Naive thymus-derived CD4-positive, alpha-beta T cell (primary cell): Measurements from ENCODE around the gene THBS2. TPM values are rescaled to one million over a fixed set of nuclear protein-coding genes. Genes with fewer than 3 reads are reported as not detected.
A peak's percentile ranks its signal among the peaks of the same experiment; 100 is the strongest.

Experiments
- ATAC-seq: fragments of 150-1000 bp; cut with Tn5 transposase; 2 replicates; pipeline ENCODE4 v1.10.0; 2021; ENCODE audit warnings: mild to moderate bottlenecking, moderate library complexity
- CTCF ChIA-PET: fragments of 350-600 bp; sonication (Branson Sonifier 250); formaldehyde crosslinking; loops from one replicate; lab custom pipeline; 2021; ENCODE audit warnings: antibody characterized with exemption; lab: Charles Lee
- POLR2A ChIA-PET: fragments of 350-600 bp; sonication (Branson Sonifier 250); formaldehyde crosslinking; loops from one replicate; lab custom pipeline; 2021; ENCODE audit warnings: antibody characterized with exemption, inconsistent platforms; lab: Charles Lee
- DNase-seq, 9 donors: peaks; one replicate each; pipeline versions ENCODE4 v3.0.0 to v3.0.0-alpha.2; 2020 to 2022; ENCODE audit warnings: mixed read lengths in 1 of 9
- H3K27ac ChIP-seq: one replicate; pipeline ENCODE4 v1.7.0; 2013; ENCODE audit warnings: mild to moderate bottlenecking, low read depth, low read length, moderate library complexity
- H3K27me3 ChIP-seq, 2 donors: one replicate each; pipeline ENCODE4 v1.7.0; 2013; ENCODE audit warnings: low read length in 2 of 2, mild to moderate bottlenecking in 2 of 2, moderate library complexity in 2 of 2; ENCODE audit not compliant: control insufficient read depth in 2 of 2, insufficient read depth in 2 of 2
- H3K36me3 ChIP-seq, 3 experiments: 1 replicate in 2 of 3; 2 replicates in 1 of 3; pipeline ENCODE4 v1.7.0; 2013; ENCODE audit warnings: low read length in 3 of 3, mild to moderate bottlenecking in 3 of 3, moderate library complexity in 1 of 3; ENCODE audit not compliant: insufficient read depth in 3 of 3, control insufficient read depth in 2 of 3
- H3K4me1 ChIP-seq, 2 donors: one replicate each; pipeline ENCODE4 v1.7.0; 2013; ENCODE audit warnings: low read length in 2 of 2, mild to moderate bottlenecking in 2 of 2, moderate library complexity in 1 of 2; ENCODE audit not compliant: control insufficient read depth in 2 of 2, insufficient read depth in 2 of 2
- H3K4me3 ChIP-seq: 2 replicates; pipeline ENCODE4 v1.7.0; 2013; ENCODE audit warnings: mild to moderate bottlenecking, low read length
- H3K9me3 ChIP-seq, 3 experiments: 1 replicate in 2 of 3; 2 replicates in 1 of 3; pipeline ENCODE4 v1.7.0; 2013; ENCODE audit warnings: low read length in 3 of 3; ENCODE audit not compliant: control insufficient read depth in 2 of 3
- H3K27ac Mint-ChIP-seq, 9 donors: one replicate each; pipeline ENCODE4 v1.8.0; 2020 to 2022; ENCODE audit warnings: mixed read lengths in 9 of 9, mild to moderate bottlenecking in 8 of 9, moderate library complexity in 5 of 9, inconsistent platforms in 2 of 9
- H3K27me3 Mint-ChIP-seq, 5 donors: one replicate each; pipeline ENCODE4 v1.8.0; 2021 to 2022; ENCODE audit warnings: mixed read lengths in 5 of 5, mild to moderate bottlenecking in 1 of 5
- H3K36me3 Mint-ChIP-seq, 5 donors: one replicate each; pipeline ENCODE4 v1.8.0; 2020 to 2022; ENCODE audit warnings: mixed read lengths in 5 of 5, mild to moderate bottlenecking in 3 of 5, inconsistent platforms in 1 of 5
- H3K4me1 Mint-ChIP-seq, 7 donors: one replicate each; pipeline ENCODE4 v1.8.0; 2020 to 2022; ENCODE audit warnings: mixed read lengths in 7 of 7, mild to moderate bottlenecking in 3 of 7, inconsistent platforms in 1 of 7
- H3K4me3 Mint-ChIP-seq, 10 donors: one replicate each; pipeline ENCODE4 v1.8.0; 2020 to 2022; ENCODE audit warnings: mild to moderate bottlenecking in 10 of 10, mixed read lengths in 10 of 10, moderate library complexity in 6 of 10, inconsistent platforms in 2 of 10
- H3K9me3 Mint-ChIP-seq, 11 donors: one replicate each; pipeline ENCODE4 v1.8.0; 2020 to 2022; ENCODE audit warnings: mixed read lengths in 11 of 11, mild to moderate bottlenecking in 4 of 11, inconsistent platforms in 1 of 11, moderate library complexity in 1 of 11
- intact Hi-C, 2 donors: fragments of 100-400 bp; cut with micrococcal nuclease; formaldehyde crosslinking; loops; one replicate each; pipeline ENCODE4 v1.15.1; 2023
- polyA plus RNA-seq, 2 donors: library from polyadenylated mRNA; unstranded; fragments of 300-500 nt; fragmentation: Illumina TruSeq; gene quantifications; one replicate each; pipeline ENCODE4 v1.2.3, GENCODE V29; 2021
- total RNA-seq, 6 experiments: library from RNA in 5 of 6; stranded (reverse) in 5 of 6; gene quantifications; 1 replicate in 5 of 6; 2 replicates in 1 of 6; pipeline ENCODE4 v1.2.3 and lab custom pipeline; 2021 to 2026

The THBS2 gene
- total and polyA plus RNA-seq, 7 experiments from 2014 or later, result 0.08 TPM; not detected in 6

- ChIA-PET POLR2A (no interaction called here), CTCF (no interaction called here)
- no peak overlapping the region for H3K4me3 Mint-ChIP-seq
- H3K27me3 ChIP-seq, result no peaks in the 10 kb centered on the region
- ATAC-seq (no peak), DNase-seq (no peak)
- peaks cover 0 to 3% (median 0%) of the 10 kb centered on the region in 5 donors for H3K36me3 Mint-ChIP-seq
- H3K27ac ChIP-seq, result no peak overlapping the region
- no peaks in the 10 kb centered on the region for H3K36me3 ChIP-seq
- H3K27me3 Mint-ChIP-seq, result peaks cover 0 to 24% (median 13%) of the 10 kb centered on the region in 5 donors
- peaks cover 0 to 2% (median 0%) of the 10 kb centered on the region in 11 donors for H3K9me3 Mint-ChIP-seq
- no peak overlapping the region for H3K4me3 ChIP-seq
- no peaks in the 10 kb centered on the region for H3K4me1 ChIP-seq
- H3K4me1 Mint-ChIP-seq, result no peaks in the 10 kb centered on the region
- peak overlapping the region in 1 of 9 donors; percentile 70 for H3K27ac Mint-ChIP-seq
- intact Hi-C loops, result no loop called here
- no peaks in the 10 kb centered on the region for H3K9me3 ChIP-seq
Measured at GRCh38 chr6:169174516-169175359, 78.9 kb downstream of the THBS2 start.

DNA sequence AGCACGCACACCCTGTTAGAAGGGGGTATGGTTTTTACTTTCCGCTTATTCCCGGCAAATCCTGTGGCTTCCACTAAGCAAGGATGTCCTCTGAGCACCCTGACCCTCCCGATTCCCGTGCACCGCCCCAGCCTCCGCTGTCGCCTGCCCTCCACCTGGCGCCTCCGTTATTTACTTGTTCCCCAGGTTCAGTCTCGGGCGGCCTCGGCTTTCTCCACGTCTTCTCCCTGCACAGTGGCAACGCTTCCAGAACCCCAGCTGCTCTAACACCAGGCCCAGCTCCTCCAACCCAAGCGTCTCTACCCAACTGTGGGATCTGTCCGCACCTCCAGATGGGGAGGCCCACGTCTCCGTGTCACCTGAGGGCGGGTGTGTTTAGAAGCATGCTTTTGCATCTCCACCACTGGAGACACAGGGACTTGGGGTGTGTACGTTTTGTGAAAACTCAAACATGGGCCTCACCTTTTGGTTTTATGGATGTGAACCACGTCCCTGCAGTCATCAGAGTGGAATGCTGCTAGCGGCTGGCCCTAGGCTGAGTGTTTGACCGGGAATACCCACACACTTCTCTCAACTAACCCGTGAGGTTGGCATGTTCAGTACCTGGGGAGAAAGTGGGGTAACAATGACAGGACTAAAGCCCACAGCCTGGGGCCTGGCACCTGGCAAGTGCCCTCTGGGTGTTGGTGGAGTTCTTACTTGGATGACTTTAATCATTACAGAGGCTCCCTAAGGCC is 79.9 kb downstream of the THBS2 start:
- H3K9me3 ChIP-seq, result no peaks in the 10 kb centered on the region
- no peak overlapping the region for H3K27ac Mint-ChIP-seq
- H3K4me3 ChIP-seq, result no peak overlapping the region
- H3K4me1 ChIP-seq, result no peaks in the 10 kb centered on the region
- no peaks in the 10 kb centered on the region for H3K36me3 Mint-ChIP-seq
- ATAC-seq, result no peak
- H3K9me3 Mint-ChIP-seq, result peaks cover 0 to 2% (median 0%) of the 10 kb centered on the region in 11 donors
- no peaks in the 10 kb centered on the region for H3K4me1 Mint-ChIP-seq
- ChIA-PET POLR2A (no interaction called here), CTCF (no interaction called here)
- no peaks in the 10 kb centered on the region for H3K36me3 ChIP-seq
- no peak overlapping the region for H3K4me3 Mint-ChIP-seq
- intact Hi-C loops, result no loop called here
- no peak overlapping the region for H3K27ac ChIP-seq
- no peaks in the 10 kb centered on the region for H3K27me3 ChIP-seq
- peaks cover 0 to 16% (median 9%) of the 10 kb centered on the region in 5 donors for H3K27me3 Mint-ChIP-seq
- no peak for DNase-seq

DNA sequence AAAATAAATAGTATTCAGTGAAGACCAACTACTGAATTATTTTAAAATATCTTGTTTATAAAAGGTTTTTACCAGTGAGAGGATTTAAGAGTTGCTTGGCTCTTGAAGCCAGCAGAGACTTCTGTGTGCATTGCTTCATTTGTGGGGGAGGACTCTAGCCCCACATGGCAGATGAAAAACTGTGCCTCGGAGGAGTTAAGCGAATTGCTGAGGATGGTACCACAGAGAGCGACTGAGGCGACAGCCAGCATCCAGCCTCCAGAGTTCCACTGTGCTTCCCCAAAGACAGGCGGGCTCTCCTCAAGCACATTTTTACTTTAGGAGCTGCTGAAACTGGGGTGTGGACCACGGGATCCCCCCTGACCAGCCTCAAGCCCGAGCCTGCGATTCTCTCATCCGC is 80.7 kb downstream of the THBS2 start:
- POLR2A ChIA-PET, result no interaction called here
- peaks cover 0 to 2% (median 0%) of the 10 kb centered on the region in 11 donors for H3K9me3 Mint-ChIP-seq

DNA sequence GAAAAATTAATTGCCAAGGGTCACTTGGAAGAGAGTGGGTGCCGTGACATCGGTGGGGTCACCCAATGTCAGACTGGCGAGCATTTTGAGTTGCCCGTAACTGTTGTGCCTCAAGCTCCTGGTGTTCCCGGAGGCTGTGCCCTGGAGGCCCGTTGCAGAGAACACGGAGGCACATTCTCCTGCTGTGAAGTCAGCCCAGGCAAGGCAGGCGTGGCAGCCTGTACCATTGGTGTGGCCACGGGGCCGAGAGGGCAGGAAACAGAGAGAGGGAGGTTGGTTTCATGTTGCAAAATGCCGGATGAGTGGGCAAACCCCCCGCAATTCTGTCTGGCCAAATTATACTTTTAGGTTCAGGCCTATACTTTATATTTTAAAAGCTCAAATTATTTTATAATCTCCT is 81.2 kb downstream of the THBS2 start:
- Mint-ChIP-seq H3K9me3 (peaks cover 0 to 2% (median 0%) of the 10 kb centered on the region in 11 donors), H3K4me3 (no peak overlapping the region), H3K27ac (no peak overlapping the region), H3K4me1 (no peaks in the 10 kb centered on the region), H3K27me3 (peaks cover 0 to 12% (median 7%) of the 10 kb centered on the region in 5 donors), H3K36me3 (no peaks in the 10 kb centered on the region)
- Histone ChIP-seq H3K9me3 (no peaks in the 10 kb centered on the region), H3K27ac (no peak overlapping the region), H3K4me3 (no peak overlapping the region), H3K27me3 (no peaks in the 10 kb centered on the region), H3K36me3 (no peaks in the 10 kb centered on the region), H3K4me1 (no peaks in the 10 kb centered on the region)
- POLR2A ChIA-PET, result no interaction called here
- intact Hi-C loops, result no loop called here
- CTCF ChIA-PET, result interaction anchor here (0.7 kb wide), 1 partner anchor 89 kb away, joined by 3 read pairs; no protein-coding TSS in a partner anchor
- no peak for ATAC-seq
- no peak for DNase-seq

More for the DNA sequence above, 80.7 kb downstream of the THBS2 start:
- no peak overlapping the region for H3K27ac Mint-ChIP-seq
- no peaks in the 10 kb centered on the region for H3K36me3 Mint-ChIP-seq
- no peak for ATAC-seq
- CTCF ChIA-PET, result interaction anchor here (0.7 kb wide), 1 partner anchor 90 kb away, joined by 3 read pairs; no protein-coding TSS in a partner anchor
- Histone ChIP-seq H3K36me3 (no peaks in the 10 kb centered on the region), H3K27me3 (no peaks in the 10 kb centered on the region), H3K4me1 (no peaks in the 10 kb centered on the region), H3K27ac (no peak overlapping the region), H3K4me3 (no peak overlapping the region), H3K9me3 (no peaks in the 10 kb centered on the region)
- H3K4me3 Mint-ChIP-seq, result no peak overlapping the region
- H3K4me1 Mint-ChIP-seq, result no peaks in the 10 kb centered on the region
- H3K27me3 Mint-ChIP-seq, result peaks cover 0 to 12% (median 7%) of the 10 kb centered on the region in 5 donors
- intact Hi-C loops, result no loop called here
- DNase-seq, result no peak

DNA sequence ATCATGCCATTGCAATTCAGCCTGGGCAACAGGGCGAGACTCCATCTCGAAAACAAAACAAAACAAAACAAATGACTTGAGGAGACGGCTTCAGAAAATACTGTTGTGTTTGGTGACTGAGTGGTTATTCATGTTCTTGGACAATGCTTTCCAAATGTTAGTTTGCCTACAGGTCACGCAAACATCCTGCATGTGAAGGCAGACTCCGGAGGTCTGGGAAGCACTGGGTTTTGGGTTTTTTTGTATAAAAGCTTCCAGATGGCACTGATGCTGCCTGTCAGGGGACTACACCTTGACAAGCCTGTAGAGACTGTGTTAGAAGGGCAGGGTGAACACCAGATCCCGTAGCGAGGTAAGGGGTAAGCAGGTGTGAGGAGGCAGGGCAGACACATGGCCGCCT is 81.7 kb downstream of the THBS2 start:
- H3K4me3 ChIP-seq, result no peak overlapping the region
- DNase-seq (no peak), ATAC-seq (no peak)
- Mint-ChIP-seq H3K4me3 (no peak overlapping the region), H3K27me3 (peaks cover 0 to 12% (median 6%) of the 10 kb centered on the region in 5 donors), H3K4me1 (no peaks in the 10 kb centered on the region), H3K9me3 (peaks cover 0 to 2% (median 0%) of the 10 kb centered on the region in 11 donors), H3K36me3 (no peaks in the 10 kb centered on the region), H3K27ac (no peak overlapping the region)
- H3K36me3 ChIP-seq, result no peaks in the 10 kb centered on the region
- CTCF ChIA-PET, result no interaction called here
- H3K27me3 ChIP-seq, result no peaks in the 10 kb centered on the region
- H3K9me3 ChIP-seq, result no peaks in the 10 kb centered on the region
- POLR2A ChIA-PET, result no interaction called here
- intact Hi-C loops, result no loop called here
- no peak overlapping the region for H3K27ac ChIP-seq
- H3K4me1 ChIP-seq, result no peaks in the 10 kb centered on the region

DNA sequence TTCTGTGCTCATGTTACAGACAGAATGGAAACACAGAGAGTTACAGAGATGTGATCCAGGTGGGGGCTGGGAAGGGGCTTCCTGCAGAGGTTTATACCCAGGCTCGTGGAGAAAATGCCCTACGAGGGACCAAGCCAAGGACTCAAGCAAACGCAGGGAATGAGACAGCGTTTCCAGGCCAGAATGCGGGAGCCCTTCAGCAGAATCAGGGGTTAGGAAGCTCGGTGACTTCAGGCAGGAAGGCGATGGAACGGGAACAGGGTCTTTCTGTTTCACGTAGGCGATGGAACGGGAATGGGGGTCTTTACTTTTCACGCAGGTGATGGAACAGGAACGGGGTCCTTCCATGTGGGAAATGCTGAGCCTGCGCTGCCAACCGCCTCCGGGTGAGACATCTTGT is 82.6 kb downstream of the THBS2 start:
- no peak overlapping the region for H3K4me3 Mint-ChIP-seq
- DNase-seq, result no peak
- no peak overlapping the region for H3K27ac Mint-ChIP-seq

More for the DNA sequence above, 82.6 kb downstream of the THBS2 start:
- Mint-ChIP-seq H3K27me3 (peaks cover 0 to 7% (median 4%) of the 10 kb centered on the region in 5 donors), H3K9me3 (no peaks in the 10 kb centered on the region), H3K36me3 (no peaks in the 10 kb centered on the region), H3K4me1 (no peaks in the 10 kb centered on the region)
- Histone ChIP-seq H3K4me1 (no peaks in the 10 kb centered on the region), H3K27me3 (no peaks in the 10 kb centered on the region), H3K9me3 (no peaks in the 10 kb centered on the region), H3K27ac (no peak overlapping the region), H3K36me3 (no peaks in the 10 kb centered on the region), H3K4me3 (no peak overlapping the region)
- no peak for ATAC-seq
- POLR2A ChIA-PET, result no interaction called here
- intact Hi-C loops, result no loop called here
- CTCF ChIA-PET, result no interaction called here
